Islet precursor cell (in vitro differentiated cells): ENCODE data around the gene COMP.
"Not testable (repeated sequence)": the region's sequence is repeated elsewhere in the genome, so short reads cannot be mapped to it uniquely, and the experiment has no call there.

Source experiments
- DNase-seq: peaks from one replicate; pipeline ENCODE4 v3.0.0-alpha.2; 2018

COMP gene

DNA sequence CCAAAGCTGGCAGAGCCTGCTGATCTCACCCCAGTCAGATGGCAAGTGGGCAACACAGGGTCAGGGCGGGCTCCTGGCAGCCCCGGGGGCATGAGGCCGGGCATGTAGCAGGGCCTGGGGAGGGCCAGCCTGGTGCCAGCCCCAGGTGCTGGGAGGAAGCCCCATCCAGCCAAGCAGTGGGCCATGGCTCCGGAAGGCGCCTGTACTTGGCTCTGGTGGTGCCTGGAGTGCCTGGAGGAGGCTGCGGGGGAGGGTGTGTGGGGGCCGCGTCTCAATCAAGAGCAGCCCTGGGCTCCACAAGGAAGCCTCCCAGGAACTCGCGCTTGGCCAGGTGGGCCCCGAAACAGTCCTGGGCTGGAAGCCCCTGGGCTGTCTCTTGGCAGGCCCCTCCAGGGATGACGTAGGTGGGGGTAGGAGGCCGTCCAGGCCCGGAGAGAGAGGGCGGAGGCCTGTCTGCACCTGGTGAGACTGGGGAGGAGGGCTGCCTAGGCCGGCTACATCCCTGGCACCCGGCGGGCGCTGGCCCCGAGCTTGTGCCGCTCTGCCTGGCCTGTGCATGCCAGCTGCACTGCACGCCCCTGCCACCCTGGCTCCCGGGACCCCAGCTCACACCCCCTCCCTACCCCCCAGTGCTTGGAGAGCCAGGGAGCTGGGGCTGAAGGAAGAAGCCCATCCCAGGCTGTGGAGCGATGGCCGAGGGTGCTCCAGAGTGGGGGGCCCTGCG is 45.9 kb downstream of the COMP start:
- no peak for DNase-seq

DNA sequence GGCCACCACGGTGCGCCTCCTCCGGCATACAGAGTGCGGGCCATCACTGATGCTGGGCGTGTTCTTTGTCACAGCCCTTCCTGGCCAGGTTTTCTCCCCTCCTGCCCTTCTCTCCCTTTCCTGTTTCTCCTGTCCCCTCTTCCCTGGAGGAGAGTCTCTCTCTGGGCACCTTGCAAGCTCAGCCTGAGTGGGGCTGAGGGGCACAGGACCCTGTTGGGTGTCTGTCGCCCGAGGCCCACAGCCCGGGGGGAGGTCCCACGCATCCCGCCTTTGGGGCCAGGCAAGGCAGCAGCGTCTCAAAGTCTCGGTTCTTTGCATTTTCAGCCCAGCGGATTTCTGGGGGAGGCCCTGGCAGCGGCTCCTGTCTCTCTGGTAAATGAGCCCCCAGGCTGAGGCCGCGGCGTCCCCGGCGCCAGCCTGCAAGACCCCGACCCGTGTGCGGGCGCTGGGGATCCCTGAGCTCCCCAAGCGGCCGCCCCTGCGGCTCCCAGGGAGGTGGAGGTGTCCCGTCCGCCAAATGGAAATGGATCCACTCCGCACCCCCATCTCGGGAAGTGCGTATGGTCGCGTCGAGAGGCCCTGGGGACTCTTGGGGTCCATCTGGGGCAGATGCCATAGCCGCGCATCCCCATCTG is 47.2 kb downstream of the COMP start:
- no peak for DNase-seq

DNA sequence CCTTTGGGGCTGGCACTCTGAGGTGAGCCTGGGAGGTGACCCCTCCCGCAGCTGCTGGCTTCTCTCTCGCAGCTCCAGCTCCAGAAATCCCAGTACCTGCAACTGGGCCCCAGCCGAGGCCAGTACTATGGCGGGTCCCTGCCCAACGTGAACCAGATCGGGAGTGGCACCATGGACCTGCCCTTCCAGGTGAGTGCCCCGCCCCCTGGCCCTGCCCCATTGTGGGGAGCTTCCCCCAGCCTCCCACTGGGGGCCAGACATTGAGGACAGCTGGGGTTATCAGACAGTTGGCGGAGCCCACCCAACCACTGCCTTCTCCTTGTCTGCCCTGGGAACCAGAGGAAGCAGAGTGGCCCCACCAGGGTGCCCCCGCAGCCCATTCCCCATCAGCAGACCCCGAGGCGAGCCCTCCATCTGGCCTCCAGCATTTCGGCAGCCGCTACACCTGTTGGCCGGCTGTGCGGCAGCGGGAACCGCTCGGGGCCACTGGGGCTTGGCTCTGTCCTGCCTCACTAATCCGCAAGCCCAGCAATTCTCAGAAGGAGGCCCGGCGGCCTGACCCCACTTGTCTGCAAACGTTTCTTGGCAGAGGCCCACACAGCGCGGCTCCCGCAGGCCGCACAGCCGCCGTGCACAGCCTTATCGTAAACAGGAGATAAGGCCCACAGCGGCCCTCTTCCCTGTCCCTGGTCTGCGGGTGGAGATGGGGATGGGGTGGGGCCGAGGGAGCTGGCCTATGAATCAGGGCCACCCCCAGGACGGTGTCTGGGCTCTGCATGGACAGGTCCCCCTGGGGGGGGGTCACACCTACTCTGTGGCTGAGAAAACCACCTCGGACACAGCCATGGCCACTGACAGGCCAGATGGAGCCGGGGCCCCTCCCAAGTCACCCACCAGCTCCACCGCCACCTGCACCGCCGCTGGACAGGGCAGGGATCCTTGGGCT is 48.0 kb downstream of the COMP start:
- no peak for DNase-seq

DNA sequence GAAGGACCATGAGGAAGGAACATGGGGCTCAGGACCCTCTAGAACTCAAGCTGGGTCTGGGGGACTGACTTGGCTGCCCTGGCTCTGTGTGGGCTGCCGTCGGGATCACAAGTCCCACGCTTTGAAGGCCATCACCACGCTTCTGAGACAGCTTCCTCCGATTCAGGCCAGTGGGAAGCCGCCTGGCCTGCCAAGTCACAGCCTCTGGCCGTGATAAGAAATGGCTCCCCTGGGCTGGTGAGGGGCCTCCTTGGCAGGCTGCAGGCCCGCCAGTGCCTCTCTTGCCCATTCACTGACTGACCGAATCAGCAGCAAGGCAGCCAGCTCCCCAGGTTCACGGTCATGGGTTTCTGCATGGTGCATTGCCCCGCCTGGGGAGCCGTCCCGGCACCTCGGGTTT is 48.8 kb downstream of the COMP start:
- DNase-seq = no peak

DNA sequence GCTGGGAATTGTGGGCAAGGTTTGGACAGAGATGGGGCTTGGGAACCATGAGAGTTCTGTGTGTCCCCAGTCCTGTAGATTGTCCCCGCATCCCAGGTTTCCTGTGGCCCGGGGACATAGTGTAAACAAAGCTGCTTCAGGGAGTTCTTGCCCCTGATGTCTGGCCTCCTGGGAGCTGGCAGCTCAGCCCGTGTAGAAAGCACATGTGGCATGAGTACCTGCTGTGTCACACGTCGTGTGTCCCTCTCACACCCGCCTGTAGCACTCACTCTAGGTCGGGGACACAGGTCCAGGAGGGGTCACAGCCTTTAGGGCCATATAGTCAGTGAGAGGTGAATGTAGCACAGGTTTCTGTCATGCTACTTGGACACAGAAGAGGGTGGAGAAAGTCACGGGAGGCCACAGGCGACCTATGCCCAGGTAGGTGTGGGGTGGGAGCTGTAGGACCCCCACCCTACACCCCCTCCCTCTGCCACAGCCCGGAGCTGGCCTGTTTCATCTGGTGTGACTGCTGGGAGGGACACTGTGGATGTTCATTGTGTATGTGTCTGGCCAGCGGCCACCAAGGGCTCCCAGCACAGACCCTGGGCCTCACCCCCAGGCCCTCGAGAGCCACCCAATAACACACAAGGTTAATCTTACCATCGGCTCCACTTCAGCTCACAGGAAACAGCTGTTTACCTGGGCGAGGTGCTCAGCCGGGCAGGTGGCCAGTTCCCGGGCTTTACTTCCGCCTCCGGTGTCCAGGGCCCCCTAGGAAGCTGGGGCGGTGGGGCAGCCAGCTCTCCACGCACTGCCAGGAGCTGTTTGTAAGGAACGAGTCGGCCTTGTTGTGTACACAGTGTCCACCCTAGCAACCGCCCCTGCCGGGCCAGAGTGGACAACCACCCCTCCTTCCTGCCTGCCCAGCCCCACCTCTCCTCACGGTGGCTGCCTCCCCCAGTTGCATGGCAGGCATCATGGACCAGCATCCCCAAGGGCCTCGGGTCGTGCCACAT is 49.7 kb downstream of the COMP start:
- DNase-seq = no peak

DNA sequence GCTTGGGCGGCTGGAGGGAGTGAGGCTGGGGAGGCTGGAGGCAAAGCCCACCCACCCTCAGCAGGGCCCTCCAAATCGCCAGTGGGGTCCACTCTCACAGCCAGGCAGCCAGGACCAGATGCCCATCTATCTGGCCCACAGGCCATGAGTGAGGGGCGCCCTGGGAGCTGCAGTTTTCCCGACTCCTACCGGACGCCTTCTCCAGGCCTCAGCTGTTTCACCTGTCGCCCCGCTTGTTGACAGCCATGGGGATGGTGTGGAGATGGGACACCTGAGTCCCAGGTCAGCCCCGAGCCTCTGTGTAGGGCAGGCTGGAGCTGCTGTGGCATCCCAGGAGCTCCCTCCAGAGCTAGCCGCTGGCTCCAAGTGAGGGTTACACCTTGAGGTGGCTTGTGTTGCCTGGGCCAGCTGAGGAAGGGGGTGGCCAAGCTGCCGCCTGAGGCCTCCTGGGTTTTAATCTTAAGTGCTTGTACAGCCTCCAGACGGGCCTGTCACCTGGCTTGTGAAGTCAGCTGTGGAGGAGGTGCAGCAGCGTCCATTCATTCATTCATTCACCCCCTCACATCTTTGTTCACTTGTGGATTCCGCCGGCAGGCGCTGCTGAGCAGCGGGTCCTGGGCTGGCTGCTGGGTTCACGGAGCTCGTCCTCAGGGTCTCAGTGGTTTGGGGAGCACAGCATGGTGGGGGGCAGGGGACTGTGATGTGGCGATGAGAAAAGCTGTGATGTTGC is 52.0 kb downstream of the COMP start:
- no peak for DNase-seq

DNA sequence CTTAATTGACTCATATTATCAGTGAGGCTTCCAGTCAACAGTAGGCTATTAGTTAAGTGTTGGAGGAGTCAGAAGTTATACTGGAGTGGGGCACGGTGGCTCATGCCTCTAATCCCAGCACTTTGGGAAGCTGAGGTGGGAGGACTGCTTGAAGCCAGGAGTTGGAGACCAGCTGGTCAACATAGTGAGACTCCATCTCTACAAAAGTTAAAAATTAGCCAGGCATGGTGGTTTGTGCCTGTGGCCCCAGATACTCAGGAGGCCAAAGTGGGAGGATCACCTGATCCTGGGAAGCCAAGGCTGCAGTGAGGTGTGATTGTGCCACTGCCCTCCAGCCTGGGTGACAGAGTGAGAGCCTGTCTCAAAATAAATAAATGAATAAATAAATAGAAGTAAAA is 53.2 kb downstream of the COMP start:
- no peak for DNase-seq

DNA sequence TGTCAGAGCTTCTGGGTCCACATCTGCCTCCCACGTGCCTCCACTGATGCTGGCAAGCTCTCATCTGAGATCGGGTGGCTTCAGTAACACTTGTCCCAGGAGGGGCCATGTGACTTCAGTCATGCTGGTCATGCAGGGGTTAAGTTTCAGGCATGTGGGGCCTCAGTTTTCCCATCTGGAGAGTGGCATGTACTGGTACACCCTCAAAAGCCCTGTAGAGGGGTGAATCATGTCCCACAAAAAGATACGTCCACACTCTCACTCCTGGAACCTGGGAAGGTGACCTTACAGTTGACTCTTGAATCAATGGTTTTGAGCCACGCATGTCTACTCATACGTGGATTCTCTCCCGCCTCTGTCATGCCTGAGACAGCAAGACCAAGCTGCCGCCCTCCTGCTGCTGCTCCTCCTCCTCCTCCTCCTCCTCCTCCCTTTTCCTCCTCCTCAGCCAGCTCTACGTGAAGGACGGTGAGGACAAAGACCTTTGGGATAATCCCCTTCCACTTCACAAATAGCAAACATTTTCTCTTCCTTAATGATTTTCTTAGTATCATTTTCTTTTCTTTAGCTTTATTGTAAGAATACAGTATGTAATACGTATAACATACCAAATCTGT is 53.7 kb downstream of the COMP start:
- DNase-seq = no peak

DNA sequence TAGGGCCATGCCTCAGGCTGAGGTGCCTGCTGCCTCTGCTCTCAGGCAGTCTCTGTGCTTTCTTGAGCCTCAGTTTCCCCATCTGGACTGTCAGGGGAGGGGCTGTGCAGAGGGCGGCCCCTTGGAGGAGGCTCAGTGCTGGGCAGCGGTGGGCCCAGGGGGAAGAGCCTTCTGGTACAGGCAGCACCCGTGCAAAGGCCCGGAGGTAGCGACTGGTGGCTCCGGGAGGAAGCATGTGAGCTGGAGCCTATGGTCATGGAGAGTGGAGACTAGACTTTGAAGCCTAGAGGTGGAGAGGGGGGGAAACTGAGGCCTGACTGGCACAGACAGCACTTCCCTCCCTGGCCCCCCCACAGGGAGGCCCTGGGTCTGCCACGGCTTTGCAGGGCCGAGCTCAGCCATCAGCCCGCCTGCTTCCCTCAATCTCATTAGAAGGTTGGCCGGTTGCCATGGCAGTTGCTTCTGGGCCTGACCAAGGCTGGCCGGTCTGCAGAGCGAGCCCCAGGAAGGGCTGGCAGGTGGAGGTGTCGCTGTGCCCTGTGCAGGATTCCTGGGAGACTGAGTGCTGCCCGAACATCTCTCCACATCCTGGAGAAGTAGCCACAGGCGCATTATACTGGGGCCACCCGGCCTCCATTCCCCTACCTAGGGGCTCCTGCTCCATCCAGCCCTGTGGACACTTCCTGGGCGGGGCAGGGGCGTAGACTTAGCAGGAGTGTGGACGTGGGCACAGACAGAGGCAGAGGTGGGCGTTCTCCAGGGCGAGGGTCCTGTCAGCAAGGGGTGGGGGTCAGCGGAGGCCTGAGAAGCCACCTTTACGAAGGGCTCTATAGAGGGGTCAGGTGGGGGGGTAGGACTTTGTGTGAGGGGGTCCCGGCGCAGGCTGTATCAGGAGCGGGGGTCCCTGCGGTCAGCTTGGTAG is 54.4 kb downstream of the COMP start:
- DNase-seq = no peak

DNA sequence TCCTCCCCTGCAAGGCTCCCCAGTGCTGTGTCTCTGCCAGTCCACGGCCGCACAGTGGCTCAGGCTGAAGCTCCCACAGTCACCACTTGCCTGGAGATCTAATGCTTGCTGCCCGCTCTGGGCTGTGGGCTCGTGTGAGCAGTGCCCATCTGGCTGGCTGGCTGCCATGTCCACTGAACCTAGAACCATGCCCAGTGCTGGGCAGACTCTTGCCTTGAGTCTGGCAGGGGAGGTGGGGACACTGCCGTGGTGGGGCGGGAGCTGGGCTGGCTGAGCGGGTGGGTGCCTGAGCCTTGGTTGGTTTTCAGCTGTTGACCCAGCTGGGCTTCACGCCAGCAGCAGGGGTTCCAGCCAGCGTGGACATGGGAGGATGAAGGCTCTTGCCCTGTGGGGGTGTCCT is 55.4 kb downstream of the COMP start:
- no peak for DNase-seq

DNA sequence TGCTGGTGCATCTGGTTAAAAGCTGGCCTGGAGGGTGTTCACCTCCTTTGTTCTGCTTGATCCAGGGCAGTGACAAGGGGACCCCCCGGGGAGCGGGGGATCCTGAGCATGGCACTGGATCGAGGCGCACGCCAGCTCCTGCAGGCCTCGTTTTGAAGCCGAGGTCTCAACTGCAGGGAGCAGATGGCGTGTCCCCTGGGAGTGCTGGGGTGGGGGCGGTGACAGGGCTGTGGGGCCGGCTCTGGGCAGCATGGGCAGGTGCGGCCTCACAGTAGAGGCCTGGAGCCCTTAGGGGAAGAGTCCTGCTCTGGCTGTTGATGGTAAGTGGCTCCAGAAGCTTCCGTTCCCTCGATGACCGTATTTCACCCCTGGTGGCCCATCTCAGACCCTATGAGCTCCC is 55.8 kb downstream of the COMP start:
- no peak for DNase-seq

DNA sequence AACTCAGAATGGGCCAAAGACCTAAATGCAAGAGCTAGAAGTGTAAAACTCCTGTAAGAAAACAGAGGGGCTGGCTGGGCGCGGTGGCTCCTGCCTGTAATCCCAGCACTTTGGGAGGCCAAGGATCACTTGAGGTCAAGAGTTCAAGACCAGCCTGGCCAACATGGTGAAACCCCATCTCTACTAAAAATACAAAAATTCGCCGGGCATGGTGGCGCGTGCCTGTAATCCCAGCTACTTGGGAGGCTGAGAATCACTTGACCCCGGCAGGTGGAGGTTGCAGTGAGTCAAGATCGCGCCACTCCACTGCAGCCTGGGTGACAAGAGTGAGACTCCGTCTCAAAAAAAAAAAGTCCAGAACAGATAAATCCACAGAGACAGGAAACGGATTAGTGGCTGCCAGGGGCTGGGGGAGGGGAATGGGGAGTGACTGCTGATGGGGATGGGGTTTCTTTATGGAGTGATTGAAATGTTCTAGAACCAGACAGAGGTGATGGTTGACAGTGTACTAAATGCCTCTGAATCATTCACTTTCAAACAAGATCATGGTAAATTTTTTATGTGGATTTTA is 57.3 kb downstream of the COMP start:
- DNase-seq = not testable (repeated sequence)

DNA sequence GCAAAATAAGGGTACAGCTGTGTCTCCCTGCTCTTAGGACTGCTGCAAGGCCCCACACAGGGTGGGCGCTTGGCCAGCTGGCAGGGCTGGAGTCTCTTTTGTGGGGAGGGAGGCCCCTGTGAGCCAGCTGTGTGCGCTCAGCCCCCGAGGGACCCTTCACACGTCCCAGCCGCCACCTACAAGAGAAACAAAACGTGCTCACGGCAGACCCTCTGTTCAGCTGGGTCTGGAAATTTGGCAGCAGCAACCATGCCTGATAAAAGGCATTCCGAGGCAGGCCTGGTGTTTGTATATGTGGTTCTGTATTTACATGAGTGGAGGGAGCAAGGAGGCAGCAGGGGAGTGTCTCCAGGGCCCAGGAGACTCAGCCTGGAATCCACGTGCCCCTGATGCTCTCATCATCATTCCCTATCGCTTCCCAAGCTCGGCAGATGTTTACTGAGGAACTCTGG is 57.9 kb downstream of the COMP start:
- DNase-seq = no peak
